ENCODE results near the gene CRNKL1.

CRNKL1 gene

DNA sequence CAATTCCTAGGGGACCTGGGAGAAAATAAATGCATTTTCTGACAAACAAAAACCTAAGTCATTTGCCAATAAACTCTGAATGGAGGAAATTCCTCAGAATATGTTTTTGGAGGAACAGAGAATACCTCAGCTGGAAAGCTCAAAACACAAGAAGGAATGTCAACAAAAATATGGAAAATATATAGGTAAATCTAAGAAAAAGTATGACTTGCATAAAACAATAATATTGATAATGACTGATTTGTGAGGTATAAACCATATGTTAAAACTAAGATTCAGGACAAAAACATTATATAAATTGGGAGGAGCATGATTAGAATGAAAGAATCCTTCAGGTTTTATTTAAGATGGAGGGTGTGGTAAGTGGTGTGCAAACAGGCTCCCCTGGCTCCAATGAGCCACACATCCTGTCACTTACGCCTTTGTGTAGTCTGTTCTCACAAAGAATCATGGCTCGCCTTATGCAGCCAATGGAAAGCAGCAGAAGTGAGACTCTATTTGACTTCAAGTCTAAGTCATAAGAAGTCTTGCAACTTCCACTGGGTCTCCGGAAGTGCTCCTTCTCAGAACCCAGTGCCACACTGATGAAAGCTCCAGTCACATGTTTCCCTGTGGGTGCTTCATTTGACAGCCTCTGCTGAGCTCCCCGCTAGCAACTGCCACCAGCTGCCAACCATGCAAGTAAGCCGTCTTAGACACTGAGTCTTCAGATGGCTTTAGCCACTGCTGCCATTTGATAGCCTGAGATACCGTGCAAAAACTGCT is 8.2 kb upstream of the CRNKL1 start:
- DNase-seq, result no peak

DNA sequence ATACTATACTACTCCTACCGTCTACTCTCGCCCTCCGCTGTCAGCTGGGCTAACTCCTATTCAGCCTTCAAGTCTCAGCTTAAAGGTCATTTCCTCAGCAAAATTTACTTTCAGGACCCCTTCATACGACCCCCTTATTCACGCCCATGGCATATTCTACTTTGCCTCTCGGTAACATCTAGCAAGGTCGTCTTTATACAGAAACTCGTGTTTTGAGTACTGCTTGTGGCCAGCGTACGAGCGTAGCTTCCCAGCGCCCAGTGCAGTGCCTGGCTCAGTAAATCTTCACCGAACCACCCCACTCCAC is 546 bp downstream of the CRNKL1 start:
- no peak for DNase-seq

DNA sequence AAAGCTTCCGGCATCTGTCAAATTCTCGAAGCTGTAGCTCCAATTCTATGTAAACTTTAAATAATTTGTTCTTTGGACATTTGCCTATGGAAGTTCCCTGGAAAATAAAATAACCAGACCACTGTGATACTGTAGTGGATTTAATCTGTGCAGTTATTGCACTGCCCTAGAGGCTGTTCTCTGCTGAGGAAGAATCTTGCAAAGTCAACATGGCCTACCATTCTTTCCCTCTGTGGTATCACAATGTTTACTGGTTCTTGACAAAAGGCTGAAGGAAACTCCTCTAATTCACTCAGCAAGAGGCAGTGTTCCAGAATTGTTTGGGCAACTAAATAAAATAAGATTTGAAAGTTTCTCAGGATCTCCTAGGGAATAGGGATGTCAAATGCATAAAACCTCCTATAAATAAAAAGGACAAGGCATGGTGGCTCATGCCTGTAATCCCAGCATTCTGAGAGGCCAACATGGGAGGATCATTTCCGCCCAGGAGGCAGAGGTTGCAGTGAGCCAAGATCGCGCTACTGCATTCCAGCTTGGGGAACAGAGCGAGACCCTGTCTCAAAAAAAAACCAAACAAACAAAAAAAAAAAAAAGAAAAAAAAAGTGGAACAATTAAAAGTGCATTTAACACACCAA is 12.4 kb downstream of the CRNKL1 start:
- DNase-seq, result no peak

DNA sequence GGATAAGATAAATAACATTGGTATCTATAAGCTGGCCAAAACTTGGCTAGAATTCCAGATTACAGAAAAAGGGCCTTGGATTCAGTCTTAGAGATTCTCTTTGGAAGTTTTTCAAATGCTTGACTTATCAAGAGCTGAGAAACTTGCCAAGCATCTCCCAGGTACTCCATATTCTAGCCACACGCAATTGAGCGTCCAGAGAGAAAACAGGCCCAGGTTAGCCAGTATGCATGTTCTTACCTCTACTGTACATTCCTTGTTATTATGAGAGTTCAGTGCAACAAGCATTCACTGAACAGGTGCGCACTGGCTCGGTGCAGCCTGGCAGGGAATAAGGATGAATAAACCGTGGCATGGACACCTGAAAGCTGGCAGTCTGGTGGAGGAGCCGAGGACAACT is 13.7 kb downstream of the CRNKL1 start:
- no peak for DNase-seq

DNA sequence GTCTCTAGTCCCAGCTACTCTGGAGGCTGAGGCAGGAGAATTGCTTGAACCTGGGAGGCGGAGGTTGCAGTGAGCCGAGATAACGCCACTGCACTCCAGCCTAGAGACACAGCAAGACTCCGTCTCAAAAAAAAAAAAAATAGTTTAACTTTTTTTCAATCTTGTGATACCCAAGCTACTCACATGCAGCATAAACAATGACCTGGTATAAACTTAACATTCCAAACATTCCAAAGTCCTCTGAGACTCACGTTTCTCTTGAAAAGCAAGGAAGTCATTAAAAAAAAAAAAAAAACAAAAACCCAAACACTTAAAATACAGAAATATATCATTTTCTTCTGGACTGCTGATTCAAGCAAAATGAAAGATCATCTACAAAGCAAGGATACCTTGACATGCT is 14.3 kb downstream of the CRNKL1 start:
- no peak for DNase-seq

DNA sequence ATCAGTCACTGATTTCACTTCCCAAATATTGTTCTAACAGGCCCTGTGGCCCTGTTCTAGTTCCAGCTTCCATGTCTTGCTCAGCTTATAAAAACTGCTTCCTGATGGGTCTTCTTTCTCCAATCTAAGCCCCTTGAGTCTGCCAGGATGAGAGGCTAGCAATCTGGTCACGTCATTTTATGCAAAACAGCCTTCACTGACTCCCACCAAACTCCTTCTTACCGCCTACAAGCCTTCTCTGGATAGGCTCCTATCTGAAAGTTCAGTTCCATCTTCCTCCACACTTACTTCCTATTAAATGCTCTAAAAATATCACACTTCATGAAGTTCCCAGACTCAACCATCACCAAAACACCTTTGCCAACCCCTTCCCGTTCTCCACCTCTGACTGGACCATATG is 15.5 kb downstream of the CRNKL1 start:
- DNase-seq, result no peak

DNA sequence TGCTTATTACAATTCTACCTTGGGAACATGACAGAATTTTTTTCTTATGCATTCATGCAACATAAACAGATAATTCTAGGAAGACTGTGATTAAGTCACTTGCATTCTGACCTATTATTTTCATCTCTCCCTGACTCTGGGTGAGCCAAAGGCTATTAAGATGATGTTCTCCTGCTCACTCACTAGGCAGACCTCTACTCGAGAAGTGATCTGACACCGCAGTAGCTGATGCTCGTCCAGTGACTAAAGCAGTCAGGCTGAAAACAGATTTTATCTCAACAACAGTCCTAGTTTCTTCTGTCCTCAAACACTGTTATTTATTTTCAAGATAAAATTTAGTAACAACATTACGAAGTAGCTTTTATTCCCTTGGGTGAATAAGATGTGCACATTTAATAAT is 17.8 kb downstream of the CRNKL1 start:
- no peak for DNase-seq

DNA sequence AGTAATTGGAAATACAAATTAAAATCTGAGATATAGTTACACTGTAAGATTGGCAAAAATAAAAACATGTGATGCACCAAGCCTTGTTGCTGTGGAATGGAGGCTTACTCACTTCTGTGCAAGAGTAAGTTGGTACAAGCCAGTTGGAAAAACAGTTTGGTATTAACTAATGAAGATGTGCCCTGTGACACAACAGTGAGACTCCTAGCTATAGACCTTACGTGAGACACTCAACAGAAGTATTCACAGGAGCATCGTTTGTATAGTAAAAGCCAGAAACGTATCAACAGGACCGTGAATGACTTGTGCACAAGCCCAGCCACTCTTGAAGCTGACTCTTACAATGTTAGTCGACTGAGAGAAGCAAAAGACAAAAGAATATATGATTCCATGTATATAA is 20.5 kb downstream of the CRNKL1 start:
- no peak for DNase-seq

DNA sequence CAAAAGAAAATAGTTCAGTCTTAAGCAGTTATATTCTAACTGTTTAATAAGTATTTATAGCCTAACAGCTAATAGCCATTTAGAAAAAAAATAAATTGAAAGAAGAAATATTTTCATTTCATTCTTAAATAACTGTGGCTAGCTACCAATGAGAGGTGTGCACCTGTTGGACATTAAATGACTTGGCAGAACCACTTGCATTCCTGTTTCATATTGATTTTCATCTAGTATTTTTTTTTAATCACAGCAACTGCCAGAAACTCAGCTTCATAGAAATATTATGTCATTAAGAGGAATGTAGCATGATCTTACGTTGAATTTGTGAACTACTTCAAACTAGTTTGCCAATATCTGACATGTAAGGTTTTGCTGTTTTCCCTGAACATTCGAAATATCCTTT is 25.0 kb downstream of the CRNKL1 start:
- DNase-seq, result no peak

DNA sequence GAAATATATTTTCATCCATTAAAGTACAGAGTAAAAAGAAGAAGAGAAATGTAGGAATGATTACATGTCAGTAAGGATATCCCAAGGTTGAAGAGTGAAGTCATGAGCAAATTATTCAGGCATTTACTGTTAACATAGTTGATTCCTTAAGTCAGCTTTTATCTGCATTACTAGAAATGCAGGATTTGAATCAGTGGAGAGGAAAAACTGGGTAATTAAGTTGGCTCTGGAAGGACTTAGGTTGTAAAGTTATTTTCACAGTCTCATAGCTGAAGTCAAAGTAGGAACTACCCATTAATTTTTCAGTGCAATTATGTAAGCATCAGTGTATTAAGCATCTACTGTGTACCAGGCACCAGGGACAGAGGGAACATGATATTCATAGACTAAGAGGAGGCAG is 27.3 kb downstream of the CRNKL1 start:
- DNase-seq, result no peak

DNA sequence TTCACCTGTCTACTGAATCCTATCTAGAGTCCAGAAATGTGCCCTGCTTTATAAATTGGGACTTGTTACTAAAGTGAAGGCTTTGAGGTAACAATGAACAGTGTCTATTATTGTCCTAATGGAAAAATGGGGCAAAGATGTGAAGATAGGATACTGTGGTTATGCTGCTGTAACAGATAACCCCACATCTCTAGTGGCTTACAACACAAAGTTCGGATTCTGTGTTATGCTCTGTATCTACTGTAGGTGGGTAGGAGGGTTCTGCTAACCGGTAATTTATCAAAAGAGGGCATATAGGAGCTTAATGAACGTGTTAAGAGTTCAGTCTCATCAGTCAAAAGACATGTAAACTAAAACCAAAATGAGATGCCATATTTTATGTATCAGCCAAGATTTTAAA is 28.9 kb downstream of the CRNKL1 start:
- DNase-seq, result no peak

DNA sequence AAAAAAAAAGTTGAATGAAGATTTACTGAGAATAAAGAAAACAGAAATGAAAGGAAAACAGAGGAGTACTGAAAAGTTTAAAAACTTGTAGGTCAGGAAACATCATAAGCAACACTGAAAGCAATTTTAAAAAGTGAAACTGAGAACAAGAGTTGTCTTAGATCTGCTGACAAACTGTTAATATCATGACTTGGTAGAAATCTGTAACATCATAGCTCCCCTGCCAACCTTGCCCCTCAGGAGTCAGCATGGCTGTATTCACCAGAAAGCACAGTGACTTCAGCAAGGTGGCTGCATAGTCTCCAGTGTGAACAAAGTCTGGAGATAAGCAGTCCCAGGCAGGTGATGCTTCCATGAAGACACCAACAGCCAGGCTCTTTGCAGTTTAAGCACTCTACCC is 29.8 kb downstream of the CRNKL1 start:
- no peak for DNase-seq

DNA sequence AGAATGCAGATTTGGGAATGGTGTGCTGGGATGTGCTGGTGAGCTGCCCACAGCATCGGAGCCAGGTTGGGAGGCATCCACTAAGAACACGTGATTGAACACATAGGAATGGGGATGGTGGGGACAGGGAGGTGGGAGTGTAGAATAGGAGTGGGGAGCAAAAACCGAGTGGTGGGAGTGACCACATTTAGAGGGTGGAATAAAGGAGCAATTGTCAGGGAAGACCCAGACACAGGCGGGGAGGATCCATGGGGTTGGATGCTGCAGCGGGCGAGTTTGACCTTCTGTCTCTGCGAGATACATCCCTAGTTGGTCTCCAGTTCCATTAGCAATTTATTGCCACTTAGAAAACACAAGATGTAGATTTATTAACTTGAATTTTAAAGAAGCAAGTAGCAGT is 30.4 kb downstream of the CRNKL1 start:
- no peak for DNase-seq

DNA sequence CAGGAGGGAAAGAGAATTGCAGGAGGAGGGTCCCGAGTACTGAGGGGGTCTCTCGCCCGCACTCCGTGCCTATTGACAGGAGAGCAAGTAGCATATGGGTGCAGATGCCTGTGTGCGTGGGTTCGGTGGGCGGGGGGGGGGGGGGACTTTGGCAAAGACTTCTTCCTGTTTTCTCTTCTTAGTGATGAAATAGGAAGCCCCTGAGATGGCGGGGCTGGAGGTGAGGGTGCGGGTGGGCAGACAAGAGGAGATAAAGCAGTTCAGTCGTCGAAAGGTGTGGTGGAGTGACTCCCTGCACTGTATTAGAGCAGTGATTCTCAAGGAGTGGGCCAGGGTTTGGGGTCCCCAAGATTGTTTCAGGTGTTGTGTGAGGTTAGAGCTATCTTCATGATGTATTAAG is 31.4 kb downstream of the CRNKL1 start:
- no peak for DNase-seq

DNA sequence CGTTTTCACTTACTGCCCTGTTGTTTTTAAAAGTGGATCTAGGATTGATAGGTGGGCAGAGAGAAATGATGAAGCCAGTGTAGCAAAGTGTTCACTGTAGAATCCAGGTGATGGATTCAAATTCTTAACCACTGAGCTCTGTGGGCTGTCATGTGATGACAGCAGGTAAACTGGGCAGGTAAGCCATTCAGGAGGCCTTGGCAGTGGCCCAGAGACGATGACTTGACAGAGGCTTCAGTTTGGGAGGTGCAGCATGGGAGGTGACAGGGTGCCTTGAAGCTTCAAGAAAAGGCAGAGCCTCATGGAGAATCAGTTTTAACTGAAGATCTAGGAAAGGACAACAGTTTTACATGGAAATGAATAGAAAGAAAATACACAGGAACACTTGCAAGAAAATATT is 33.1 kb downstream of the CRNKL1 start:
- no peak for DNase-seq

DNA sequence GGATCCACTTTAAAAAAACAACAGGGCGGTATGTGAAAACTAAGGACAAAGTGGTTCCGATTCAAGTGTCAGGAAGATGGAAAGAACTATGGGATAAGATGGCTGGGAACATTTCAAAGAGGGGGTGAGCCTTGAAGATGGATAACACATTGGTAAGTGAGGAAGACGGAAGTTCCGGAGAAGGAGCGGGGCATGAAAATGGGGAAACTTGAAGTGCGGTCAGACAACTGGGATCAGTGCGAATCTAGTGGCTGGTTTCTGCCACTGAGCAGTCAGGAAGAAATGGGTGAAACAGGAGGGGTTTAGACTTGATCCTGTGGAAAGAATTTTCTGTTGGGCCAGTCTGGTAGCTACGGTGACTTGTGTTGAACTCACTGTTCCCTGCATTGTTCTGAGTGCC is 33.9 kb downstream of the CRNKL1 start:
- no peak for DNase-seq

DNA sequence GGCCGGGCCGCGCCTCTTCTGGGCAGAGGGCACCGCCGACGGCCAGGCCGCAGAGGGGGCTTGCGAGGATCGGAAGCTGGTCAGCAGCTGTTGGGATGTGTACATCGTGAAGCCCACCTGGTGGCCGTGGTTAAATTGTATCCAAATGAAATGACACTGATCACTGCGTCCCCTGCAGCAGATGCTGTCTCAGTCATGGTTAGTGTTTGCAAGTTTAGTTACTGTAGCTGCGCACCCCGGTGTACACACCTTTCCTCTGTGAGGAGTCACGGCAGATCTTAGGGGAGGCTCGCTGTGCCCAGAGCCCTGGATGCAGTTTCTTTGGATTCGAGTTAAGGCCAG is 34.5 kb downstream of the CRNKL1 start:
- DNase-seq, result no peak

DNA sequence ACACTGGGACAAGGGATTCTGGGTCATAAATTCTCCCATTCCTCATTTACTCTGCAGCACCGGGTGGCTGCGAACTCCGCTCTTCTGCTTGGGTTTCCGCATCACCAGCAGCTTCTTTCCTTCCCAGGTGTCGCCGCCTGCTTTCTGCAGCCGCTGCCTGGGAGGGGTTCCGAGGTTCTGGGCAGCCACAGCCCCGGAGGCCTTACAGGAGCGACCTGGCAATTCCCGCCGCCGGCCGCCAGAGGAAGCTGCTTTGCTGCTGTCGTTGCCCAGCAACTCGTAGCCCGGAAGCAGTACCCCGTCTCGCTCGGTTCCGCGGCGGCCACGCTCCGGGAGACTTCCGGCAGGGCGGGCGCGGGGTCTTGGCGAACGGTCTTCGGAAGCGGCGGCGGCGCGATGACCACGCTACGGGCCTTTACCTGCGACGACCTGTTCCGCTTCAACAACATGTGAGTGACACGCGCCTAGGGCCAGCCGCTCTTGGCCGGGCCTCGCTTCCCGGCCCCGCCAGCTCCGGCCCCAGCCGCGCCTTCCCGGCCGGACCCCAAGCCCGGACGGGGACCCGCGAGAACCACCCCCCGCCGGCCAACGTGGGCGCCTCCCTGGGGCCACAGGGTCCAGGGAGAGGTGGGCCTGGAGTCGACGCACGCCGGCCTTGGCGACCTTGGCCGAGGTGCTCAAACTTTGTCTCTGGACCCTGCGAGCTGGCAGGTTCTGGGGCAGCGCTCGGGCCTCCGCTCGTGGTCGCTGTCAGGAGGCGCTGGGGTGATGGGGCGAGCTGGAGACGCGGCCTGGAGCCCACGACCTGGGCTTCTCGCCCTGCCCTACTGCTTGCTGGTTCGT is 35.0 kb downstream of the CRNKL1 start, which contains the start of gene NAA20:
NAA20 (plus strand) TSS at position 362 of the 843 bp plus-strand sequence; CDS start at position 397, 35 bp downstream.
- peak; percentile 96 for DNase-seq

DNA sequence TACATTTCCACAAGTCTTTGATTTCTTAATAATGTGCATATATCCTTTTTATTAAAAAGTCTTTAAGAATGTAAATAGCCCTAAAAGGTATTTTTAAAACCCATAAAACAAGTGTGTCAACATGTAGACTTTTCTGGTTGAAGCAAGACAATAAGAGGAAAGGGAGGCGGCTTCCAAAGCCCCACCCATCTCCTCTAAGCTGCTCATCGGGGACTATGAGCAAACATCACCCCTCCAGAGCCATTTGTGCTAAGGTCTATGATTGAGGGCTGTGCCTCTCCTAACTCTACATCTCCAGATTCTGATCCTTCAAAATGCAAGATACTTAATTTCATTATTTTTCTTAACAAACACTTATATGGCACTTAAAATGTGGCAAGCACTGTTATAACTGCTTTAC is 37.6 kb downstream of the CRNKL1 start:
- DNase-seq, result no peak

DNA sequence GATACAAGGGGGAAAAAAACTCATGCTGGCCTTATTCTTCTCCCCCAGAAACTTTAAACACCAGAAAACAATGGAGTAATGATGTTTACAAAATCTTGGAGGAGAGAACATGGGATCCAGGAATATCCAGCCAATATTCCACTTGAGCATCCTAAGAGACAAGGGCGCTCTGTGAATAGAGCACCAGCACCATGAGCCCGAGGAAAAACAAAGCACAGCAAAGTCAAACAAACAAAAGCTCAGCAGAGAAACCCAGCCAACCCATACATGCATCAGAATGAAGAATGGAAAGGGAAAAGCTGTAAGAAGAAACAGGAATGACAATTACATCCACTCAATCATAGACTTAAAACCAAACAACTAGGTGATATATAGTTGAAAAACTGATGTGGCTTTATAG is 39.7 kb downstream of the CRNKL1 start:
- DNase-seq, result no peak

DNA sequence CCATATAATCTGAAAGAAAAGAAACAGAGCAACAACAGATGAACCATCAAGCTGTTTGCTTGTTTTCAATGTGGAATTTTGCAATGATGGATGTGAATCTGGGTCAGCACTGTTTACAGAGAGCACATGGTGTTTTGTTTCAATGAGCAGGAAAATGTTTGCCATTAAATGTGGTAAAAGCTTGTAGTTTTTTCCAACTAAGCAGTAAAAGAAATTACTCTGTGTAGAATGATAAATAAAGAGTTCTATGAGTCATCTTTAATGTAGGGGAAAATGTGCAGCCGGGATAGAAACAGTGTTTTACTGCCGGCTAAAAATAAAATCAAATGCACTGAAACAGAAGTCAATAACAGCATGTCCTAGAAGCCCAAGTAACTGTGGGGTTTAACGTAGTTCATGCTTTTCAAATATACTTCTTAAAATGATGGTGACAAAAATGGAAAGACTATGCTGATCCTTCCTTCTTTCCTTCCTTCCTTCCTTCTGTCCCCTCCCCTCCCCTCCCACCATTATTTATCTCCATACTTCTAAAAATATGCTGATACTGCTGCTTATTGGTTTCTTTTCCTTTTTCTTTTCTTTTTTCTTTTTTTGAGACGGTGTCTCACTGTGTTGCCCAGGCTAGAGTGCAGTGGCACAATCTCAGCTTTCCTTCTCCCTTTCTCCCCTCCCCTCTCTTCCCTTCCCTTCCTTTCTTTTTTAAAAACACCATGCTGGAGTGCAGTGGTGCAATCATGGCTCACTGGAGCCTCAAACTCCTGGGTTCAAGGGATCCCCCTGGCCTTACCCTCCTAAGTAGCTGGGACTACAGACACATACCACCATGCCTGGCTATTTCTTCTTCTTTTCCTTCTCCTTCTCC is 41.4 kb downstream of the CRNKL1 start:
- peak; percentile 33 for DNase-seq

DNA sequence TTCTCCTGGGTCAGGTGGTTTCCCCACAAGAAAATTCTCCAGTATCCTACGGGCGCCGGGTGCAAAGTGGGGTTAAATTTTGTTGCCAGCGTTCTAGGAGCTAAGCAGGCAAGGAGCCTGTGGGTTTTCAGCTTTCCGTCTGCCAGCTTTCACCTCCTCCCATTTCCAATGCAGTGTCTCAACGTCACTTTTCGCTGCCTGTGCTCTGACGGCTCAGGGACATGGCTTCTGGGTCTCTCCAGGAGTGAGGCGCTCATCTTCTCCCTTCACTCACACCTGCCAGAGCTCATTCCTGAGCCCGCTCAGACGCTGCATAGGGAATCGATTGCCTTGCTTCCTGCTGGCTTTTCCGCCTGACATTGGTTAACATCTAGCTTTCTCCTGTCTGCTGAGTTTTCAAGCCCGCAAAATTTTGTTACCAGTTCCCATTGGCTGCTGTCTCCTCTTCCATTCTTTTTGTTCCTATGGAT is 42.4 kb downstream of the CRNKL1 start:
- DNase-seq, result peak; percentile 59

DNA sequence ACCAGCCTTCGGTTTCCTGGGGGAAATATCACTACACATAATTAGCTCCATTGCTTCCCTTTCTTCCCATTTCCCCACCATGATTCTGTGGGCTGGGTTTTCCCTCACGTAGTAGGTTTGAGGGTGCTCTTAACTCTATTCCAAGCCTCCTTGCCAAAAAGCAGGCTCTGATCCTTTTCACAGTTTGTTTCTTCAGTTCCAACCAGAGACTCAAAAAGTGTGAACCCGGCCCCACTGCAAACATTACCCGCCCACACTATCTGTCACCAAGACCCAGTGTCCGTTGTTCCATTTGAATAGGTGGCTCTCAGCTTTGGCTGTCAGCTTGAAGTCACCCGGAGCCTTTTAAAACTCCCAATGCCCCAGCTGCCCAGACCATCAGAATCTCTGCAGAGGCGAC is 46.9 kb downstream of the CRNKL1 start:
- no peak for DNase-seq

Measured in SHP77 treated with DMSO at 0.1 percent for 48 hours (cell line).